Measurements from ENCODE around the gene ASB18. TPM values are rescaled to one million over a fixed set of nuclear protein-coding genes. Genes with fewer than 3 reads are reported as not detected.

The ASB18 gene
- total RNA-seq, 1 experiment from 2014 or later = not detected

DNA sequence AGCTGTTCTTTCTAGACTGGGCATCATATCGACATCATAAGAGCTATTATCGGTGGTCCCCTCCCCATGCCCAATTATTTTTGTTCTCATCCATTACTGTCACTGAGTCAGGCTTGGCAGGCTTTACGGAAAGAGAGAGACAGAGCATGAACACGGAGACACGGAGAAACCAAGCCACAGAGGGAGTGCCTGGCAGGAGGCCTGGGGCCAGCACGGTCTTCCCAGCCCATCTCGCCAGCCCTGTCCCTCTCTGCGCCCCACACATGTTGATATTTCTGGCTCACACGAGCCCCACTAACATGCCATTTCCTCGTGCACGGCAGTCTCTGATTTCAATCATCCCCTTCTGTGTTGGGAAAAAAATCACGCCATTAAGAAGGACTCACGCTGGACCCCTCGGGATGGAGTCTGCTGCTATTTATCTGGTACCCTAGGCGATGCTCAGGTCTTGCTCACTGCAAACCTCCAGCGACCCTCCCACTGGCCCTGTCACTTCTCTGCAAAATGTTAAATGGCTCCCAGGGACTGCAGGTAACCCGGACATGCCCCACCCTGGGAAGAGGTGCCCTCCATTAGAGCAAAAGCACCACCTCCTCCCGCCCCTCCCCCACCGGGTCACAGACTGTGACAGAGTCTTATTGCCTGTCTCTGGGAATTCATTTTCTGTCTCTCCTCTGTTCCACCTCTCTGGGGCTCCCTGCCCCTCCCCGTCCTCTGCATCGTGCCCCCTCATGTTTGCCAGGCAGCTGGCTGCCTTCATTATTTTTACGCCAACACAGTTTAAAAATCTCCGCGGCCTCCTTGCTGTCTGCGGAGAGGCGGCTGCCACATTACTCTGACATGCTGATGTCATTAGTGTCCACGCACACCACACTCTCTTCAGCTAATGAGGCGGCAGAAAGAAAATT lies 55.9 kb downstream of the ASB18 start:
- no peak overlapping the region for H2AFZ ChIP-seq (ENCODE audit: low read depth, low read length, poor library complexity, severe bottlenecking)
- ChIA-PET RAD21 (ENCODE audit: low non-redundant PET in 1 of 2, low total read pairs in 2 of 2, uncharacterized antibody in 2 of 2, unreplicated experiment in 2 of 2) (no interaction called here), CTCF (interaction anchor here (1.3 kb wide), 1 partner anchor 429 kb away, joined by 5 read pairs; no protein-coding TSS in a partner anchor), POLR2A (no interaction called here)
- BruUV-seq (replicated peaks) = no TSS peak
- no peak overlapping the region for H3K27ac ChIP-seq (ENCODE audit: low read depth, low read length)
- no peak for ATAC-seq
- H3K4me3 ChIP-seq (replicated peaks in 1 of 2; ENCODE audit: low read depth in 1 of 2, low read length in 2 of 2) = no peak overlapping the region
- no peaks in the 10 kb centered on the region for H3K79me2 ChIP-seq (ENCODE audit: insufficient read depth, low read length)
- H3K9me3 ChIP-seq (ENCODE audit: control insufficient read depth in 1 of 2, insufficient read depth in 1 of 2, low read depth in 1 of 2, low read length in 2 of 2) = no peaks in the 10 kb centered on the region
- no peaks in the 10 kb centered on the region for H3K36me3 ChIP-seq (ENCODE audit: control insufficient read depth in 1 of 2, insufficient read depth in 2 of 2, low read length in 2 of 2)
- no peaks in the 10 kb centered on the region for H3K27me3 ChIP-seq (ENCODE audit: insufficient read depth, low read length)
- H4K20me1 ChIP-seq (ENCODE audit: insufficient read depth) = no peaks in the 10 kb centered on the region
- no peaks in the 10 kb centered on the region for H3K9me2 ChIP-seq (ENCODE audit: insufficient read depth)
- no peaks in the 10 kb centered on the region for H3K4me1 ChIP-seq (ENCODE audit: control insufficient read depth in 1 of 2, insufficient read depth in 2 of 2, low read length in 2 of 2)
- no peak overlapping the region for H3K9ac ChIP-seq (ENCODE audit: low read length)
- no peak overlapping the region for H3K4me2 ChIP-seq (ENCODE audit: low read length)
- TF ChIP-seq ZFX (IDR thresholded peaks at IDR 0.05) (no peak), SIN3A (IDR thresholded peaks at IDR 0.05; ENCODE audit: low read depth) (no peak), CEBPB (IDR thresholded peaks at IDR 0.05; ENCODE audit: low read depth) (no peak), POLR2AphosphoS5 (IDR thresholded peaks at IDR 0.05; ENCODE audit: low read depth, low read length) (no peak), POLR2A (IDR thresholded peaks at IDR 0.05; ENCODE audit: borderline replicate concordance, extremely low read depth, insufficient read depth, insufficient read length) (no peak), SRF (IDR thresholded peaks at IDR 0.05; ENCODE audit: low read depth) (no peak), ZNF274 (IDR thresholded peaks at IDR 0.05; ENCODE audit: low read depth, low read length) (no peak), FOSL1 (IDR thresholded peaks at IDR 0.05; ENCODE audit: low read depth) (no peak), JUND (IDR thresholded peaks at IDR 0.05) (no peak), SP1 (IDR thresholded peaks at IDR 0.05; ENCODE audit: low read depth) (no peak), RAD21 (IDR thresholded peaks at IDR 0.05; ENCODE audit: low read depth) (no peak), ATF3 (IDR thresholded peaks at IDR 0.05) (no peak), EZH2phosphoT487 (IDR thresholded peaks at IDR 0.05; ENCODE audit: borderline replicate concordance) (no peak), ELF1 (IDR thresholded peaks at IDR 0.05; ENCODE audit: borderline replicate concordance, low read depth) (no peak)
- no peak for DNase-seq (ENCODE audit: low read depth, low spot score)
- intact Hi-C loops (cut with micrococcal nuclease) = no loop called here
